RKO (cell line): ENCODE data around the gene COL4A4.
A peak's percentile ranks its signal among the peaks of the same experiment; 100 is the strongest.

ENCODE experiments used
- DNase-seq: peaks from one replicate; pipeline ENCODE4 v3.0.0-alpha.2; 2016; ENCODE audit warnings: low spot score

COL4A4 gene

DNA sequence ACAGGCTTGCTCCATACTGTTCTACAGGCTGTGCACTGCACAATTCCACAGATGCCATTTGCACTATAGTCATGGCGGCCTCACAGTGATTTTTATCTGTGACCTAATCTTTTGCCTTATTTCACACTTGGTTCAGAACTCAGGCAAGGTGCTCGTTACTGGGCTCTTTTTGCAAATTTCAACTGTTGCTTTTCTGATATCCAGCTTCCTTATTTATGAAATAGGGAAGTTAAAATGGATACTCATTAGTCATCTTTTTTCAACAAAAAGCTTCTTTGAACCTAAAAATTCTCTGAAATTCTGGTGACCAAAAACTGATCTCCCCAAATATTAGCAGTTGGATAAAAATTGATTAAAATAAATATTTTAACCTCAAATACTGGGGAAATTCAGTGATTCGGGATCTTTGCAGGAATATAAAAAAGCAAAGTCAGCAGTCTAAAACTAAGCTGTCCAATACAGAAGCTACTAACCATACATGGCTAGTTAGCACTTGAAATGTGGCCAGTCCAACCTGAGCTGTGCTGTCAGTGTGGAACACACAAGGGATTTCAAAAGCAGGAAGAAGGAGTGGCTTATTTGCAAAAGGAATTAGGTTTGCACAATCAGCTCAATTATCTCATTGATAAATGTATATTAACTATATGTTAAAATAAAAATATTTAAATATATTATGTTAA lies 134.4 kb downstream of the COL4A4 start:
- DNase-seq: no peak

DNA sequence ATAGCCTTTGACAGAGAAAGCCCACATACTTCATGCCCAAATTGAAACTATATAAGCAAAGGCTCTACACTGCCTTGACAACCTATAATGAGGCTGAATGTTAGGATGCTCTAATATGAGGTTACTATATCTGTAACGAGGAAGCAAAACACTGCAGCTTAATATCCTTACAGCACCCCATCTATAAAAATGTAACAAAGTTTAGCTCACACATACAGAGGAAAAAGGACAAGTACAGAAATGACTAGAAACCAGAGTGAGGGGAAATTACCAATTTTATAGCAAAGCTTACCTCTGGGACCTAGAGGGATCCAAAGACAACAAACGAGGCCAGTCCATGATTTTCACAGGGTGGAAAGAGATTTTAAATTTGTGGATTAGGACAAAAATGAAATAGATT lies 138.5 kb downstream of the COL4A4 start:
- no peak for DNase-seq

DNA sequence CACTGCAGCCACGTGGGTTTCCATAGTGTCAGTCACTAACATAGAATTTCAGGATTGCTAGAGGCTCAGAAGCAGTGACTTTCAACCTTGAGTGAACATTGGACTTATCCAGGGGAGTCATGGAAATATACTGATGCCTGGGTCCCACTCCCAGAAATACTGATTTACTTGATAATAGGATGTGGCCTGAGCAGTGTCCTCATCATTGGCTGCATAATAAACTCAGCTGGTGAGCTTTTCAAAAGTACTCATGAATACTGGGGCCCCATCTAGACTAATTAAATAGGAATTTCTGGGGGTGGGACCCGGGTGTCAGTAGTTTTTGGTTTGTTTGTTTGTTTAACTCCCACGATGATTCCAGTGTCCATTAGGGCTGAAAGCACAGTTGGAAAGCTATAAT lies 141.4 kb downstream of the COL4A4 start:
- DNase-seq: no peak

DNA sequence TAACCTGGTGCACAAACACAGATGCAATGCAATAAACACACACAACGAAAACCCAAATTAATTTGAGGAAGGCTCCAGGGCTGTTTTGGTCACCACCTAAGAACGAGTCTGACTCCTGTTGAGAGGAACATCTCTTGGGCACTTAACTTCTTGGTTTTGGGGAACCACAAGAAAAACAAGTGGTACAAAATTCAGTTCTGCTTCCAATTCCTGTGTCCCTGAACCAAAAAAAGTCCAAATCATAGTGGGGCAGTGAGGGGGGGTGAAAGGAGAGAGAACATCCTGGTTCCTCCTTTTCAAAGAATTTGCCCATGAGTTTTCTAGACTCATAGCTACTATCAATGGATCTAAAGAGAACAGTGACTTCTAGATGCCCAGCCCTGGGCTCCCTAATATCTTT lies 143.6 kb downstream of the COL4A4 start:
- DNase-seq: no peak

DNA sequence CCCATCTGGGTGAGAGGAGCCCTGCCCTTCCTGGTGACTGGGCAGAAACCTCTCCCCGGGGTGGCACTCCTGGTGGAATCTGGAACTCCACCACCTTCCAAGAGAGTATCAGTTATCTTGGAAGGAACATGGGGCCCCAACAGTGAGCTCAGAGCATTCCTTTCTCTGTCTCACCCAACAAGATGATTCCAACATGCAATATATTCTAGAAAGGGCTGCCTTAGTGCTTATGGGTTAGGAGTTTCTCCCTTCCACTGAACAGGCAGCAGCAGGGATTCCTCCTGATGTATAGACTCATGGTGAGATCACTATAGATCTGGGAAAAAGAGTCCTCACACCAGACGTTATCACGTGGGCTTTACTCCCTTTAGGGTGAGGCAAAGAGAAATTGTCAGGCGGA lies 147.1 kb downstream of the COL4A4 start:
- peak; percentile 2 for DNase-seq

DNA sequence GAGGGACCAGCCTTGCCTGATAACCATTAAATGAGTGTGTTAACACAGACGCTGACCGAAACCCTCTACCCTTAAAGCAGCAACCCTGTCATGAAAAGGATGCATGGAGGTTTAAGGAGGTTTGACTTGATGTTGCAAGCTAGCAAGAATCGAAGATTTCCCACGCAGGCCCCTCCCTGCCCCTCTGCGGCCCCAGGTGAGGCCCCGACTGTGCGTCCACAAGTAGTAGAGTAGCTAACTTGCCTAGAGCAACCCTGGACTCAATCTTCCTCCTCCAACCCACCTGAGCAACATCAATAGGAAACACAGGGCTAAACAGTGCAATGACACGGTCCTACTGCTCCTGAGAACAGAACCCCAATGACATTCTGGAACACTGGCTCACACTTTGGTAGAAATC lies 150.1 kb downstream of the COL4A4 start:
- DNase-seq: no peak

DNA sequence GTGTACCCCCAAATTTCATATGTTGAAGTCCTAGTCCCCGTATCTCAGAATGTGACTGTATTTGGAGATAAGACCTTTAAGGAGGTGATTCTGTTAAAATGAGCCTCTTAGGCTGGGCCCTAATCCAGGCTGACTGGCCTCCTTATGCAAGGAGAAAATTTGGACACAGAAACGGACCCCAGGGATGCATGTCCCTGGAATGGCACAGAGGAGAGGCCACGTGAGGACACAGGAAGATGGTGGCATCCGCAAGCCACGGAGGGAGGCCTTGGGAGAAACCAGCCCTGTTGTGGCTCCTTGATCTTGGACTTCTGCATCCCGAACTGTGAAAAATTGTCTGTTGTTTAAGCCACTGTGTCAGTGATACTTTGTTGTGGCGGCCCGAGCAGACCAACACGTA lies 150.7 kb downstream of the COL4A4 start:
- no peak for DNase-seq

DNA sequence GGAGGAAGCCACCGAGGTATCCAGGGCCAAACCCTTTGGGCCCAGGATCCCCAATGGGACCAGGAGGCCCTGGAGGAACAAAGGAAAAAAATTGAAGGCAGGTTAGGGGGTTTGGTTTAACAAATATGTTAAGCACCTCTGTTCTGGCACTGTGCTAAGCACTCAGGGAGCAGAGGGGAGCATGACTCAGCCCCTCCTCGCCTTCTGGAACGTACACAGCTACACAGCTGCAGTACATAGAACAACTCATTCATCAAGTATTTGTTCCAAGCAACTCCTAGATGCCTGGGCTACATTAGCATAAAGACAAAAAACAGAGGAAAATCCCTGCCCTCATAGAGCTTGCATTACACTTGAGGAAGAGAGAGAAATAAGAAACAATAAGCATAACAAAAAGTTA lies 153.6 kb downstream of the COL4A4 start:
- peak; percentile 30 for DNase-seq

DNA sequence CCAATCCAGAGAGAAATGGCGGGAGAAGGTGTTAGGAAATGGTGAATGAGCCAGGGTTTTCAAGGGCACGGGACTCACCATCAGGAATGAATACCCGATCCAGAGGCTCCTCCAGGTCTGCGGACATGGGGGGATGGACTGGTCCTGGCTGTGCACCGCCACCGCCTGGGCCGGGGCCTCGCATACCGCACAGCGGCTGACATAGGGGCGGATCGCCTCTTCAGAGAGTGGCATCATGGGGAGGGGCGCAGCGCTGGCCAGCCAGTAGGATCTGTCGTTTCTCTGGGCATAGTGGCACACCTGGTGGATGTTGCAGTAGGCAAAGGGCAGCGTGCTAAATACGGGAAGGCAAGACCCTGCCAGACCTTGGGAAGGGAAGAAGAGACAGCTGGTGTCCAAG lies 156.1 kb downstream of the COL4A4 start:
- DNase-seq: no peak

DNA sequence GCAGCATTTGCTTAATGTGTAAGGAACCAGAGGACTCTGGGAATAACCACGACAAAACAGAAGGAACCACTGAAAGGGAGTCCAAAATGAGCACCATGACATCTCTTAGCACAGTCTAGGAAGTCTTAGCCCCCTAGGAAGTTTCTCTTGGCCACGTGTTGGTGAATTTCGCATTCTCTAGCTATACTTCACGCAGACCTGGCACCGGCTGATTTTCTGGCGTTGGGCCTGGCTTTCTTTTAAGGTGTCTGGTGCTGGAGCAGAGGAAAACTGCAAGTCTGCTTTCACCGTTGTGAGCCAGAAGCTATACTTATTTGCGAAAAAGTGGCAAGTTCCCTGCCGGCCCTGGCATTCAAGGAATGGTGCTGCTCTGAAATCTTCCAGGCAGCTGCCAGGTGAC lies 156.9 kb downstream of the COL4A4 start:
- DNase-seq: no peak

DNA sequence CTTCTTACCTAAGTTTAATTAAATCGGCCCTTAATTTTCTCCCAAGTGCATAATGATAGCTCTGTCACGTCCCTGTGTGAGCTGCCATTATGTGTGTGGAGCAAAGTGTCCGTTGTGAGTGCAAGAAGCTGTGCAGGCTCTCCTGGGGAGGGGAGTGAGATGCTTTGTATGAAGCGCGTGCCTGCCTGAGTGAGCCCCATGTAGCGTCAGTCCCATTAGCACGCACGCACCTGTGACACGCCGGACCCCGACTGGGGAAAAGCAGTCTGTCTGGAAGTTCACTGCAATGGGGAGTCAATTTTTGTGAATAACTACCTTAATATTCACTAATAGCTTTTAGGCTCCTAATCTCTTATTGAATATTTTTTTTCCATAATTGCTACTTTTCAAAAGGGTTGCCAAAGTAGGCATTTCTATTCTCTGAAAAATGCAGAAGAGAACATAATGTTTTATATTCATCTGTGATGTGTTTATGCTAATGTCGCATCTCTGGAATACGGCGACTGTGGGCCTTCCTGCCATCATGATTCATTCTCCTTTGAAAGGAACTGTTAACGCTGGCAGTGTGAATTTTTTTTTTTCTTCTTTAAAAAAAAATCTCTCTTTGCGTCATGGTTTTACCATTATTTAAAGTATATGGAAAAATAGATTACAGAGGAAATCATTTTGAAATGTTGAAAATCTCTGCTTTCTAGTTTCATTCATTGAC lies 157.7 kb downstream of the COL4A4 start:
- no peak for DNase-seq

DNA sequence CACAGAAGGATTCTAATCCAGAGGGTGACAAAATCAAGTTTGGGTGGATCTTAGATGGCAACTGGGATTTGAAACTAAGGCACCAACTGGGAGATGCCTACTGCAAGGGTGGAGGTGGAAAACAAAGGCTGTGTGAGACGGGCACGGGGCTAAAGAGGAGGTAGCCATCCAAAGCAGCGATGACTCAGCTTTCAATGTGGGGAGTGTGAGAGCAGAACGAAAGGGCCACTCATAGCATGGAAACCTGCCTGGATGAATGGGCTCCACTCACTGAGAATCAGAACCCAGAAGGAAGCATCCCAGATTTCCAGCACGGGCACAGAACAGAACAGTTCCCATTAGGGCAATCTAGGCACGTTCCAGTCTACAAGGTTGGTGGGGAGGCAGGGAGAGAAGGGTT lies 159.5 kb downstream of the COL4A4 start:
- no peak for DNase-seq

DNA sequence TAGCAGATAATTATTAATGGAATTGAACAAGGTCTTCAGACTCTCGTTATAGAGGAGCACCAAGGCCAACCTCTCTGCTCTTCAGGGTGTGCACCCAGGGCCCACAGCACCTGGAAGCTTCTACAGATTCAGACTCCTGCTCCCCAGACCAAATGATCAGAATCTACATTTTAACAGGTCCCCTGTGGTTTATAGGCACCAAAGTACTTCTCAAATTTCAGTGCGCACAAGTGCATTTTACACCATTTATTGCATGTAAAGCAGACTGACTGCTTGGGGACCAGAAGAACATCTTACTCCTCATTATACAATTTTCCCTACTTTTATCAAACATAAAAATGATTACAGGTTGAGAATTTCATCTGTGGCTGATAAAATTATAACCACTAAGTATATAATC lies 163.9 kb downstream of the COL4A4 start:
- no peak for DNase-seq

DNA sequence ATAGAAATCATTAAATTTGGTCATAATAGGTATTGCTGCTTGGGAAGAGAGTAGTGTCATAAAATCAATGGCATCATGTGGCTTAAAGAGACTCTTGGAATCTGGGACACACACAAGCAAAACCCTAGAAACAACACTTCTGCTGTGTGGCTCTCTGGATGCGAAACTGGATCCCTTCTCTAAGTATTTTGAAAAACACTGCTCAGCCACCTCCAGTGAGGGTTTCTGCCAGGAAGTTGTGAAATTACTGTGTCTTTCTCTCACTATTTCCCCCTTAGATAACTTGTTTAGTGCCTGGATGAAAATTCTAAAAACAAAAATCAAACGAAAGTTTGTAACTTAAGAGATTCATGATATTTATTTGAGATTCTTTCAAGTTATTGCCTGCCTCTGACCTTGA lies 164.3 kb downstream of the COL4A4 start:
- DNase-seq: no peak

DNA sequence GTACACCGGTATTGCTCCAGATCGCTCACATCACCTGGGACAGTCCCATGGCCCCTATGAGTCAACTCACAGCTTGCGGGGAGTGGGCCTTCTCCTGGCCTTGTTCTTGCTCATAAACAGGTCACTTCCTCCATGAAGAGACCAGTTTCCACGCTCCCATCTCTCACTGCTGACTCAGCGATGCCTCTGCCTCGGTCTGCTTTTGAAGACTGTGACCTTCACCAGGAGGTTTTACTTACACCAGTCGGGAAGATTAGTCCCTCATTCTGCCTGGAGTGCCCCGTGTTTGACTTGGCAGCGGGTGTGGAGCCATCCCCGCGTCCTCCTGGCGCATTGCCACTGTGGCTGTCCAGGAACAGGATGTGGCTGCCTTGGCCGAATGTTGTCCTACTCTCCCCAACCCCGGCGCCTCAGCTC lies 168.4 kb downstream of the COL4A4 start:
- peak; percentile 5 for DNase-seq

DNA sequence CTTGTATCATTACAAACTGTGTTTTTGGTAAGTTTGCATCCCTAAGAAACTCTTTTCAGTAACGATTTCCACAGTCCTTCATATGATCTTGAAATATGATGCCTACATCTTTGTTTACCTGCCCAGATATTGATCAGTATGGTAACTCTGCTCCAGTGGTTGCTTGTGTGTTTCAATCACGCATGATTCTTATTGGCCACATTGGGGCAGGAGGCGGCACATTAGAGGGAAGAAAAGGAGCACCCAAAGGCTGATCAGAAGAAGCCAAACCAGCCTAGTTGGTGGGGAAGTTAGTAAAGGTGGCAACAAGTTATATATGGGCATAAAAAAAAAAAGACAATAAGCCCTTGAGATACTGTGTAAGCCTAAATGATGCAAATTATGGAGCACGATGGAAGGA lies 169.2 kb downstream of the COL4A4 start:
- no peak for DNase-seq

DNA sequence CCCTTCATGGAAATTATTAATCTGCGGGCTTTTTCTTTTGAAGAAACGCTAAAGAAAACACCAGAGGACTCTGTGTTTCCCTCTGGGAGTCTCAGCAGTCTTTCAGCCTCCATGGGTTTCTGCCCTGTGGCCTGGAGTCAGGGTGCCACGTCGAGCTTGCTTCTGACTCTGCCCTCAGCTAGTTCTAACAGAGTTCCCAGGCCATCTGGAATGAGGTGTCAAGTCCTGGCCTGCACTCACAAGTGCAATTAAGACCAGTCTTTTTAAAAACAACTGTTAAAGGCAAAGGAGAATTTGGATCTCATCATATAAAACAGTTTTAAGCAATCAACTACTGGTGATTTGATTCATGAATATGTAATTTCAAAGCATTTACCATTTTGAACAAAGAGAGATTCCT lies 170.8 kb downstream of the COL4A4 start:
- DNase-seq: no peak

DNA sequence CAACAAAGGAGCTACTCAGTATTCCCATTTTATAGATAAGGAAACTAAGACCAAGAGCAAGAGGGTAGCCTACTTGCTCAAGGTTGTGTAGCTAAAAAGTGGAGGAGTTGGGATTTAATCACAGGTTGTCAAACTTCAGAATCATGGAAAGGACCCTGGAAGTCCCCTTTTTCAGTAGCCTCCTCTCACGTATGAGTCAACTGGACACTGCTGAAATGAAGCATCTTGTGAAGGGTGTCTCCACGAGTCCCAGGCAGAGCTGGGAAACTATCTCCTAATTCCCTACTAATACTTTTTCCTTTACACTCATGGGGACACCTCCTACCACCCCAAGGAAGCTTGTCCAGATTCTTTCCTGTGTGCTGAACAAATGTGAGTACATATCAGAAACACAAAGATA lies 172.3 kb downstream of the COL4A4 start:
- DNase-seq: no peak

DNA sequence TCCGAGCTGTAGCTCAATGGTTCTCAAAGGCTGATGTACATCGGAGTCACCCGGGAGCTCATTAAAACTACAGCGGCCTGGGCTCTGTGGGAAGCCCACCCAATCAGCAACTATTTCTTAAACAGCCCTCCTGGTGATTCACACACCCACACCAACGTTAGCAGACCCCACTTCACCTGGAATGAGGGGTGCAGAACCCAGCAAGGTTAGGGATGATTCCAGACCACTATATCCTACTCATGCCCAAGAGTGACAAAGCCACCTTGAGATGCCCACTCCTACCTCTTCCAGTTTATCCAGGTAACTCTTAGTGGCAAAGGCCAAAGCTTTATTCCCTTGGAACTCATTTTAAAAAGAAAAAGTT lies 178.4 kb downstream of the COL4A4 start:
- no peak for DNase-seq

DNA sequence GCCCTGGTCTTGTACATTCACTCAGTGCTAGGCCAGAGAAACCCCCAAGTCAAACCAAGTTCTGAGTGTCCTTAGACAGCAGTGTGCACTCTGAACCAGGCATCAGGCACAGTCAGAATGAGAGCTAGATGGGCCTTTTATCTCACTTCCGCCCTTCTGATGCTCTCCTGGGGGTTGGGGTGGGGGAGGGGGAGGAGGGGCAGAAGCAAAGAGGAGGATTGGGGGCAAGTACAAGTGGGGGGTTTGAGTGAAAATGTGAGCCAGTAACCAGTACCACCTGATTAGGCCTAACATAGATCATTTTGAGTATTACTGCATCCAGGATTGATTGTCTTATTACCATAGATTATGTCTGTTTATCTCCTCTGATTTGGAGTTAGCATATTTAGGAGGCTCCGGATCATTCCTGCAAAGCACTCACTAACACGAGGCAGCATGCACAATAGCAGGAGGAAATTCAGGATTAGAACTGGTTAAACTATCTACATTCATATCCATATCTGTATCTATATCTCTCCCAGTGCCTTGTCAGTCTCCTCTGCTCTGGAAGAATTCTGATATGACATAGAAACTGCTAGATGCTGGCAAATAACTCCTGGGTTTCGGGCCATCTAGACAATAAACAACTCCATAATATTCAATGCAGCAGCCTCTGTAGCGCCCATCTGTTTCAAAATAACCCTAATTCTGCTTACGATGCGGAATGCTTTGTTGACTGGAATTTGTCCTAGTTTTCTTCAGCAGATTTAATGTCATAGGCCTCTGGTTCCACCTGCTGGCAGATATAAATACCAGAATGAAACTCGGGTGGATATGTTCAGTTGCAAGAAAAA lies 179.0 kb downstream of the COL4A4 start:
- peak; percentile 60 for DNase-seq

DNA sequence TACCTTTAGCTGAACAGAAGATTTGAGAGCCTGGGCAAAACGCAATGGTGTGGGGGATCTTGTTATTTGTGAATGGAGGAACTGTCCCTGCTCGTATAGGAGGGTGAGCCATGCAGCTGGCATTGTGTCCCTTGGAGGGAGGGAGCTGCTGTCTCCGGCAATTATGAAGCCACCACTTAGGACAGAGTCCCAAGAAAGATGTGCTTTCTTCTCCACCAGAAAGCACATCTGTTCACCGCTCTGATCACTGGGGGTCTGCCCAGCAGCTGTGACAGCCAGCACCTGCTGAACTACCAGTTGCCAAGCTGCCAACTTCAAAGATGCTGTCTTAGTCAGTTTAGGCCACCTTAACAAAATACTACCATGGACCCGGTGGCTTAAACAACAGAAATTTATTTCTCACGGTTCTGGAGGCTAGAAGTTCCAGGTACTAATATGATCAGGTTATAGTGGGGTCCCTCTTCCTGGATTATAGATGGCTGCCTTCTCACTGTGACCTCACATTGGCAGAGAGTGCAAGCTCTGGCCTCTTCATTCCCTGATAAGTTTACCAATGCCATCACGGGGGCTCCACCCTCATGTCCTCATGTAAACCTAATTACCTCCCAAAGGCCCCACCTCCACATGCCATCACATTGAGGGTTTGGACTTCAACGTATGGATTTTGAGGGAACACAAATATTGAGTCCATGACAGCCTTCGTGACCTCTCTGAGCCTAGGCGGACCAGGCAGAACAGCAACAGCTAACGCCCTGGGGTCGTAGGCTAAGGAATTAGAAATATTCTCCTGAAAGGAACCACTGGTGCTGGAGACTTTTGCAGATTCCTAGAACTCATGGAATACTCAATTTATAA lies 179.9 kb downstream of the COL4A4 start:
- no peak for DNase-seq

DNA sequence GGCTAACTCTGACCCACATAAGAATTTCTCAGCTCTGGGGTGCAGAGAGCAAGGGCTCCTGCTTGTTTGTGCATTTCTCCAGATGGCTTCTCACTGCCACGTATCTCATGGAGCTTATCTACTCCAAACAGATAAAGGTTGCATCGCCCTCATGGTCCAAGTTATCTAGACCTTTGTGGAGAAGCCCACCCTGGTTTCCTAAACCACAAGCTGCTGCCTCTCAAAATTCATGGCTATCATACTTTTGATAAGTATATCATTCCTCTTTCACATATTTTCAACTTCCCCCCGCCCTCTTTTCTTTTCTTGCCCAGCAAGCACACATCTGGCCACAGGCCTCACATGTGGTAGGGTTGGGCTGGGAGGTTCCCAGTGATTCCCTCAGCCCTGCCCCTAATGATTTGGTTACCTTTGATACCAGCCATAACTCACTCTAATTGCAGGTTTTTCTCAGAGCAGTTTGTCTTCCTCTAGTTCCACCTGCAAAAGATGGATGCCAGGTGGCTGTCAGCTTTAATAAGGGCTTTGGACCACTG lies 182.1 kb downstream of the COL4A4 start:
- DNase-seq: no peak
